Stromal cell of bone marrow (primary cell): ENCODE results near the gene RNF26.

ENCODE experiments used
- DNase-seq: peaks from one replicate; pipeline ENCODE4 v3.0.0-alpha.2; 2012; ENCODE audit warnings: low read depth

RNF26 gene

DNA sequence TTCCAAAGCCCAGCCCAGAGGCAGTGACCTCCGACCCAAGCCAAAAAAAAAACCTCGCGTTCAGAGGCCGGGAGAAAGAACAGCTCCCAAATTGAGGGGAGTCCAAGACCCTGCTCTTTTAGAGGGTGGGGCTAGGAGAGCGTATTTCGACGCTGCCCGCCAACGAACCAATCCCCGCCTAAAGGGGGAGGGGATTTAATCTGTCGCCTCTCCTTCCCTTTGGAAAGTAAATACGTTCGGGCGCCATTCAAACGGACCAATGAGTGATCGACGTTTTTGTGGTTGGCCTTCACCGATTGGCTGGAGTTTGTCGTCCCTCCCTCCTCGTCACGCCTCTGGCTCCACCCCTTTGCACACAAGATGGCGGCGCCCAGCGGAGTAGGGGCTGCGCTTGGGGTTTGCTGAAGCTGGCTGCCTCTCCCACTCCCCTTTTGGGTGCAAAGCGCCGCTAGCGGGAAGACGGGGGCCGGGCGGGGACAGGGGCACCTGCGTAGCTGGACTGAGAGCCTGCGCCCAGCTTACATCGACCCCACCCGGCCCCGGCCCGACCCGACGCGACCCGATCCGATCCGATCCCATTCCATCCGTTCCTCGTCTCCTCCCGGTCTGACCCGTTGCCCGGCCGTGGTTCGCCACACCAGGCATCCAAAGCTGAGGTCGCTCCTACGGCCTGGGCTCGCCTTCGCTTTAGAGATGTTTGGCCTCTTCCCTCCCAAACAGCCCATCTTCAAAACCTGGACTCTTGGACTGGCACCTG, at the start of gene RNF26:
Gene RNF26, plus strand, starts transcription at position 354 of the 757 bp plus-strand sequence. CDS start 596 bp downstream, outside the sequence.
- DNase-seq: peak; percentile 97

- DNase-seq: no peak
Measured at GRCh38 chr11:119285431-119285830, 48.9 kb upstream of the RNF26 start.

DNA sequence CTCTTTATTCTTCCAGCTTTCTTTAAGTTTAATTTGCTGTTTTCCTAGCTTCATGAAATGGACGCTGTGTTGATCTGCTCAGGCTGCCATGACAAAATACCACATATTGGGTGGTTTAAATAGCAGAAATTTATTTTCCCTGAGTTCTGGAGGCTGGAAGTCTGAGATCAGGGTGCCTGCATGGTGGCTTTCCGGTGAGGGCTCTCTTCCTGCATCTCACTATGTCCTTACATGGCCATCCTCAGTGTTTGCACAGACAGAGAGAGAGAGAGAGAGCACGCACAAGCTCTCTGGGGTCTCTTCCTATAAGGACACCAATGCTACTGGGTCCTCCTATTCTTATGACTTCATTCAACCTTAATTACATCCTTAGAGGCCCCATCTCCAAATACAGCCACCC, 46.1 kb upstream of the RNF26 start:
- no peak for DNase-seq

DNA sequence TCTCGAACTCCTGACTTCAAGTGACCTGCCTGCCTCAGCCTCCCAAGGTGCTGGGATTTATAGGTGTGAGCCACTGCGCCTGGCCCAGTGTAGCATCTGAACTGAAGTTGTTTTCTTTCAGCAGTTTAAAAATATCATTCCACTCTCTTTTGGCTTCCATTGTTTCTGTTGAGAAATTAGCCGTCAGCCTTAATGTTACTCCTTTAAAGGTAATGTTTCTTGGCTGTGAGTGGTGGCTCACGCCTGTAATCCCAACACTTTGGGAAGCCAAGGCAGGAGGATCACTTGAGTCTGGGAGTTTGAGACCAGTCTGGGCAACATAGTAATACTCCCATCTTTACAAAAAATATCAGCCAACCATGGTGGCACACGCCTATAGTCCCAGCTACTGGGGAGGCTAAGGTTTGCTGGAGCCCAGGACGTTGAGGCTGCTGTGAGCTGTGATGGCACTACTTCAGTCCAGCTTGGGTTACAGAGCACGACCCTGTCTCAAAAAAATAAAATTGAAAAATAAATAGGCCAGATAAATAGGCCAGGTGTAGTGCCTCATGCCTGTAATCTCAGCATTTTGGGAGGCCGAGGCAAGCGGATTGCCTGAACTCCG, 43.3 kb upstream of the RNF26 start:
- no peak for DNase-seq

- no peak for DNase-seq
Measured at GRCh38 chr11:119293461-119293860, 40.9 kb upstream of the RNF26 start.

- no peak for DNase-seq
Measured at GRCh38 chr11:119295178-119295577, 39.1 kb upstream of the RNF26 start.

GRCh38 chr11:119297938-119298337, 36.4 kb upstream of the RNF26 start:
- DNase-seq: no peak

GRCh38 chr11:119298726-119299125, 35.6 kb upstream of the RNF26 start:
- DNase-seq: no peak

DNA sequence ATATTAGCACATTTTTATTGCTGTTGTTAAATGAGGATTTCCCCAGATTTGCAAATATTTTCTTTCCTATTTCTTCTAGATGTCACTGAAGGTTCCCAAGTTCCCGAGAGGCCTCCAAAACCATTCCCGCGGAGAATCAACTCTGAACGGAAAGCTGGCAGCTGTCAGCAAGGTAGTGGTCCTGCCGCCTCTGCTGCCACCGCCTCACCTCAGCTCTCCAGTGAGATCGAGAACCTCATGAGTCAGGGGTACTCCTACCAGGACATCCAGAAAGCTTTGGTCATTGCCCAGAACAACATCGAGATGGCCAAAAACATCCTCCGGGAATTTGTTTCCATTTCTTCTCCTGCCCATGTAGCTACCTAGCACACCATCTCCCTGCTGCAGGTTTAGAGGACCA, 34.9 kb upstream of the RNF26 start:
- DNase-seq: no peak

GRCh38 chr11:119300198-119300964, 33.9 kb upstream of the RNF26 start:
- DNase-seq: no peak

DNA sequence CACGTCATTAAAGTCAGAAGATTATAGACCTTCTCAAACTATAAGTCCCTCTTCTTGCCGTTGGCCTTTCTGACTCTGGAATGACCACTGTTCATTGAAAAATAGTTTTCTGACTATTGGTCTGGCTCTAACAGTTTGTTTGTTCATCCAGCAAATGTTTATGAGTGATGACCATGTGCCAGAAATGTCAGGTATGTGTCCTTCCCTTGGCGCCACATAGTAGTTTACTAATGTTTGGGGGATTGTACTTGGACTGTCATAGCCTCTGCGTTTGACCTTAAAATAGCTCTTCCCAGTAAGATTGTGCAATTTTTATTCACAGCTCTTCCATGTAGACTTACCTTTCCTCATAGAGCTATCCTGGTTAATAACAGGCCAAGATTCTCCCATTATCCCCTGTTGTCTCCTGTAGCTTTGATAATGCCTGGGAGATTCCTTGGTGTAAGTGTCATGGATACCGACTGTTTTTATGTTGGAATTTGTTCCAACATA, 31.1 kb upstream of the RNF26 start:
- no peak for DNase-seq

GRCh38 chr11:119305556-119306372, 28.6 kb upstream of the RNF26 start:
- DNase-seq: no peak

DNA sequence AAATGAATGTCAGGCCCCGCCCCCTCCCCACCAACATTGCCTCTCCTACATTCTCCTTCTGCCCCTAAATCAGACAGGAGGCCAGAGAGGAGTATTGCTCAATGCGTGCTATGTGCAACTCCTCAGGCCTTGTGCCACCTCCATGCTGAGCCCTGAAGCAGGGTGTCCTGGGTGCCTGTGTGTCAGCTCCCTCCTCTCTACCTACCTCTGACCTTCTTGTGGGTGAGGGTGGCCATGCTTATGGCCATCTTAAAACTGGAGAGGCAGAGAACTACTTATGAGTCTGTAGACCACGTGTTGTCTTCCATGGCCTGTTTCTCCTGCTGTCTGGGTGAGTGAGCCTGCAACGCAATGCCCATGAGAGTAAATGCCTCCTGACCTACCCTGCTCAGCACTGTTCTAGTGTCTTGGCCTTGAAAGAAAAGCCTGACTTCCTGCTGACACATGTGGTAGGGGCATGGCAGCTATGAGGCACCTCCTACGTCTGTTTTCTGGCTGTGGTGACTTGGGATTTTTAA, 27.9 kb upstream of the RNF26 start:
- DNase-seq: peak; percentile 86

GRCh38 chr11:119307219-119307618, 27.1 kb upstream of the RNF26 start:
- no peak for DNase-seq

DNA sequence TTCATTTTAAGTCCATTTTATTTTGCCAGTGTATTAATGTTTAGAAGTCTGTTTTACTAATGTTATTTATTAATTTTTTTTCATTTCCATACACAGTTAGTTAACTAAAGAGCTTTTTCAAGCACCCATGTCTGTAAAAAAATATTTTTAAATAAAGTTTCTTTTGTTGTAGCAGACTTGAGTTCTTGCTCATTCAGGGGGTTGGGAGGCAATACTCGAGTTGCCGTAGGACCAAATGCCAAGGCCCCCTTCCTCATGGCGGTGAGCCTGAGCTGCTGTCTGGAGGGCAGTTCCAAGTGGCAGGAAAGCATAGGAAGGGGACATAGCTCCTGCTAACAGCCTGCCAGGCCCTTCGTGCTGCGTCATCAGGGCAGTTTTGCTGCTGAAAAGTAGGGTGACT, 26.4 kb upstream of the RNF26 start:
- DNase-seq: no peak

GRCh38 chr11:119309411-119309810, 24.9 kb upstream of the RNF26 start:
- no peak for DNase-seq

- DNase-seq: no peak
Measured at GRCh38 chr11:119309953-119310681, 24.2 kb upstream of the RNF26 start.

DNA sequence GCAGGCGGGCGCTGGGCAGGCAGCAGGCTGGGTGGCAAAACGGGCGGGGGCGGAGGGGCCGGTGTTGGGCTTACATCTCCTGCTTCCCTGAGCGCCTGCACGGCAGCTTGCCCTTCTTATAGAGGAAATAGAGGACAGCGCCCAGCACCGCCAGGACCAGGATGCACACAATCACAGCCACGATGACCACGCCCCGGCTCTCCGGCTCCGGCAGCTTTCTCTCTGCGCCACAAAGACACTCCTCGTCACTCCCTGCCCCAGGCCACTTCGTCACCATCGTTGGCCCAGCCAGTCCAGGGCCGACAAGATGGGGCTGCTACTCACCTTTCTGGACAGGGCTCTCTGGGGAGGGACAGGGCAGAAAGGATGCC, 23.7 kb upstream of the RNF26 start:
- no peak for DNase-seq

DNA sequence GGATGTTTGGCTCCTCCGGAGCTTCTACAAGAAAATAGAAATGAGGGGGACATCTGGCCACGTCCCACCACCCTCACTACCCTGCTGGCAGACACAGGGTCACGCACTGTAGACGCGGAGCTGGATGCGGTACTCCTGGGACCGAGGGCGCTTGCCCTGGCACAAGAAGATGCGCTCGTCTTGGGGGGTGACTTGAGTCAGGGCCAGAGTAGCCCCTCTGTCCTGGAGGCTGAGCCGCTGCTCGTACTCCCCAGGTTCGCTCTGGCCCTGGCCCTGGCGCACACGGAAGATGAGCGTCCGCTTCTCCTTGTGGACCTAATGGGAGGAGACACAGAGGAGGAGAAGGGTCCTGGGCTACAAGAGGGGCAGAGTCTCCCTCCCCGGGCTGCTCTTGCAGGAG, 19.6 kb upstream of the RNF26 start:
- DNase-seq: no peak

DNA sequence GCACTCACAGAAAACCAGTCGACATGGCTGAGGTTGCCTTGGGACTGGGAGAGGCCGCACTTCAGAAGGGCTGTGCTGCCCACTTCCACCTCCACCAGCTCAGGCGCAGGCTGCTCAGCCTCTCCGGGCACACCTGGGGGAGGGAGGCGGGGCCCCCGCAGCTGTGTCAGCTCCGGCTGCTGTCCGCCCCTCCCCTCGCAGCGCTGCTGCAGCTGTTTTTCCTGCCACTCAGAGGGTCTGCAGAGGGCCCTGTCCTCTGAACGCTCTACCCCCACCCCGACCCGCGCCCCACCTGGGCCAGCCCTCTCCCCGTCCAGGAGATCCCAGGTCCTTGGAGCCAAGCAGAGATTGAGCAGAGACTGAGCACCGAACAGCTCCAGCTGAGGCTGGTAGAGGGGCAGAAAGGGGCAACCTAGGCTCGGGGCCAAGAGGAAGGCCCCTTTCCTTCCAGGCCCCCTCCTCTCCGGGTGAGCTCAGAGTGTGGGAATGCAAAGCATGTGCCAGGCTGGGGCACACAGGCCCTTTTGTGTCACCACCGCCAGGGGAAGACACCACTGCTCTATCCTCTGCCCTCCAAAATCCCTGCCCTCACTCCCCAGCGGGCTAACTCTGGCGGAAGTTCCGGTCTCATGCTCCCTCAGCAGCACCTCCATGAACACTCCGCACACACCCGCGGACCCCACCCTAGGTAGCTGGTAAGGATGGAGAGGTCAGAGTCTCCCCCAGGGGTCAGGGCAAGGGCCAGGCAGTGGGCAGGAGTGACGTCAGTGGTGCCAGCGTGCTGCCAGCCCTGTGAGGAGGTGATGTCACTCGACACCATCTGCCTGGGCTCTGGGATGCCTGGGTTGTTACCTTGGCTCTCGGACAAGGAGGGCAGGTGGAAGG, 19.0 kb upstream of the RNF26 start:
- no peak for DNase-seq
